Spinal cord (tissue), 10 donors: ENCODE measurements around the gene RLF. TPM values are rescaled to one million over a fixed set of nuclear protein-coding genes. Genes with fewer than 3 reads are reported as not detected.

Experiments
- DNase-seq, 6 donors: peaks; one replicate each; pipeline versions ENCODE4 v3.0.0 to v3.0.0-alpha.2; 2013 to 2015; ENCODE audit warnings: low spot score in 6 of 6, low read depth in 4 of 6
- H3K27ac ChIP-seq: one replicate; pipeline ENCODE4 v1.5.1; 2013; ENCODE audit warnings: low read depth, low read length, control low read depth
- H3K27me3 ChIP-seq: one replicate; pipeline ENCODE4 v1.6.1; 2013; ENCODE audit warnings: low read length; ENCODE audit not compliant: control insufficient read depth, insufficient read depth
- H3K36me3 ChIP-seq: one replicate; pipeline ENCODE4 v1.6.1; 2013; ENCODE audit warnings: low read length; ENCODE audit not compliant: control insufficient read depth, insufficient read depth
- H3K4me1 ChIP-seq: one replicate; pipeline ENCODE4 v1.6.1; 2013; ENCODE audit warnings: low read length; ENCODE audit not compliant: control insufficient read depth, insufficient read depth
- H3K4me3 ChIP-seq: one replicate; pipeline ENCODE4 v1.5.1; 2013; ENCODE audit warnings: low read depth, low read length, control low read depth
- H3K9me3 ChIP-seq: one replicate; pipeline ENCODE4 v1.6.1; 2013; ENCODE audit warnings: low read length; ENCODE audit not compliant: control insufficient read depth, insufficient read depth
- WGBS: methylation state at CpG from one replicate; pipeline ENCODE4 v1.1.5; 2013; ENCODE audit warnings: missing lambda C conversion rate; ENCODE audit not compliant: insufficient coverage; 5-methylcytosine and 5-hydroxymethylcytosine counted together
- polyA plus RNA-seq, 2 donors: library from polyadenylated mRNA; unstranded; fragments of 120-200 nt; gene quantifications; one replicate each; pipeline ENCODE4 v1.2.1, GENCODE V29; 2013; ENCODE audit not compliant: insufficient read length in 2 of 2
- total RNA-seq, 2 donors: library from RNA; depleted of rRNA in 1 of 2; stranded (reverse); fragments of 120-200 nt in 1 of 2; fragments of >200 nt in 1 of 2; gene quantifications; one replicate each; pipeline versions ENCODE4 v1.2.3 to v1.2.4, GENCODE V29; 2013 to 2014
- donor health status: healthy.

Gene RLF
- total and polyA plus RNA-seq, 4 donors = 17.2 to 65.1 (median 28.6) TPM

GRCh38 chr1:40265298-40265697 is 104.1 kb downstream of the RLF start:
- no peak for DNase-seq
- H3K36me3 ChIP-seq = peaks cover 33% of the 10 kb centered on the region

GRCh38 chr1:40265919-40266318 is 104.7 kb downstream of the RLF start:
- H3K27me3 ChIP-seq = no peaks in the 10 kb centered on the region
- H3K4me3 ChIP-seq = no peak overlapping the region
- H3K36me3 ChIP-seq = peaks cover 35% of the 10 kb centered on the region
- H3K4me1 ChIP-seq = no peaks in the 10 kb centered on the region
- H3K27ac ChIP-seq = no peak overlapping the region
- DNase-seq = no peak
- no peaks in the 10 kb centered on the region for H3K9me3 ChIP-seq

More at GRCh38 chr1:40265298-40265697, 104.1 kb downstream of the RLF start:
- Histone ChIP-seq H3K4me1 (no peaks in the 10 kb centered on the region), H3K9me3 (no peaks in the 10 kb centered on the region), H3K27ac (no peak overlapping the region), H3K27me3 (no peaks in the 10 kb centered on the region), H3K4me3 (no peak overlapping the region)

- WGBS = 85% methylated on average over 4 of the region's 6 CpGs
- H3K27me3 ChIP-seq = no peaks in the 10 kb centered on the region
- no peak for DNase-seq
- H3K4me1 ChIP-seq = no peaks in the 10 kb centered on the region
- H3K4me3 ChIP-seq = no peak overlapping the region
- H3K9me3 ChIP-seq = no peaks in the 10 kb centered on the region
- H3K36me3 ChIP-seq = peaks cover 26% of the 10 kb centered on the region
- no peak overlapping the region for H3K27ac ChIP-seq
These were observed 105.8 kb downstream of the RLF start for GRCh38 chr1:40266786-40267535.

- Histone ChIP-seq H3K4me1 (no peaks in the 10 kb centered on the region), H3K9me3 (no peaks in the 10 kb centered on the region), H3K27me3 (no peaks in the 10 kb centered on the region), H3K4me3 (no peak overlapping the region), H3K27ac (no peak overlapping the region), H3K36me3 (peaks cover 27% of the 10 kb centered on the region)
- 94% methylated on average over 2 of the region's 2 CpGs for WGBS
- peak in 1 of 6 donors; percentile 5 for DNase-seq
These were observed 106.6 kb downstream of the RLF start for GRCh38 chr1:40267767-40268187.

GRCh38 chr1:40268211-40268610 is 107.0 kb downstream of the RLF start:
- H3K27me3 ChIP-seq = no peaks in the 10 kb centered on the region
- DNase-seq = no peak
- no peak overlapping the region for H3K4me3 ChIP-seq
- no peaks in the 10 kb centered on the region for H3K4me1 ChIP-seq
- no peak overlapping the region for H3K27ac ChIP-seq
- peaks cover 31% of the 10 kb centered on the region for H3K36me3 ChIP-seq
- no peaks in the 10 kb centered on the region for H3K9me3 ChIP-seq

- Histone ChIP-seq H3K4me3 (no peak overlapping the region), H3K4me1 (no peaks in the 10 kb centered on the region), H3K9me3 (no peaks in the 10 kb centered on the region), H3K27me3 (no peaks in the 10 kb centered on the region), H3K36me3 (peaks cover 25% of the 10 kb centered on the region), H3K27ac (no peak overlapping the region)
- no peak for DNase-seq
- WGBS = 86% methylated on average over 1 of the region's 3 CpGs
These were observed 109.1 kb downstream of the RLF start for GRCh38 chr1:40270152-40270834.

GRCh38 chr1:40272653-40273213 is 111.5 kb downstream of the RLF start:
- H3K4me3 ChIP-seq = no peak overlapping the region
- H3K27me3 ChIP-seq = no peaks in the 10 kb centered on the region
- no peak overlapping the region for H3K27ac ChIP-seq
- H3K4me1 ChIP-seq = no peaks in the 10 kb centered on the region
- DNase-seq = no peak
- whole genome bisulfite sequencing = no CpG with 5 or more reads among the region's 3 CpGs
- no peaks in the 10 kb centered on the region for H3K9me3 ChIP-seq
- peaks cover 27% of the 10 kb centered on the region for H3K36me3 ChIP-seq

- Histone ChIP-seq H3K4me3 (no peak overlapping the region), H3K27ac (no peak overlapping the region), H3K27me3 (no peaks in the 10 kb centered on the region), H3K9me3 (no peaks in the 10 kb centered on the region), H3K36me3 (peaks cover 25% of the 10 kb centered on the region), H3K4me1 (no peaks in the 10 kb centered on the region)
- DNase-seq = no peak
- no CpG with 5 or more reads among the region's 4 CpGs for WGBS
These were observed 112.5 kb downstream of the RLF start for GRCh38 chr1:40273547-40274166.

GRCh38 chr1:40274331-40274730 is 113.1 kb downstream of the RLF start:
- Histone ChIP-seq H3K9me3 (no peaks in the 10 kb centered on the region), H3K27ac (no peak overlapping the region), H3K4me3 (no peak overlapping the region), H3K27me3 (no peaks in the 10 kb centered on the region), H3K4me1 (no peaks in the 10 kb centered on the region), H3K36me3 (peaks cover 20% of the 10 kb centered on the region)
- 98% methylated on average over 2 of the region's 2 CpGs for WGBS
- DNase-seq = no peak
